A673 (cell line): ENCODE results near the gene RPS6KA5. TPM values are rescaled to one million over a fixed set of nuclear protein-coding genes. Genes with fewer than 3 reads are reported as not detected.
"Not testable (repeated sequence)": the region's sequence is repeated elsewhere in the genome, so short reads cannot be mapped to it uniquely, and the experiment has no call there.

Experiments
- BruUV-seq: library from RNA; stranded (reverse); fragments of 400-500 nt; replicated peaks from 2 replicates; lab custom pipeline; 2021; lab: Mats Ljungman, UMichigan
- CTCF ChIA-PET: fragments of 300-600 bp; sonication (Branson Sonifier 250); formaldehyde crosslinking; loops from one replicate; lab custom pipeline; 2022; ENCODE audit warnings: antibody characterized with exemption; lab: Charles Lee
- POLR2A ChIA-PET: fragments of 300-600 bp; sonication (Branson Sonifier 250); formaldehyde crosslinking; loops from one replicate; lab custom pipeline; 2022; ENCODE audit warnings: antibody characterized with exemption; ENCODE audit not compliant: low non-redundant PET; lab: Charles Lee
- DNase-seq: peaks from one replicate; pipeline ENCODE4 v3.0.0-alpha.2; 2015; ENCODE audit warnings: low spot score
- H3K27ac ChIP-seq: fragments of 200-600 bp; sonication (generic); 2 replicates; pipeline ENCODE4 v1.5.1; 2016; ENCODE audit warnings: mixed run types, low read depth, mild to moderate bottlenecking, mixed read lengths, antibody characterized with exemption, low read length; ENCODE audit not compliant: poor library complexity, severe bottlenecking
- H3K27me3 ChIP-seq: fragments of 200-600 bp; sonication (generic); replicated peaks from 2 replicates; pipeline ENCODE4 v1.6.1; 2017; ENCODE audit warnings: mixed run types, low read depth, mild to moderate bottlenecking, mixed read lengths, antibody characterized with exemption, low read length; ENCODE audit not compliant: insufficient read depth, poor library complexity
- H3K36me3 ChIP-seq: fragments of 200-600 bp; sonication (generic); 2 replicates; pipeline ENCODE4 v1.6.1; 2016; ENCODE audit warnings: mixed run types, mild to moderate bottlenecking, mixed read lengths, antibody characterized with exemption, low read length; ENCODE audit not compliant: insufficient read depth, poor library complexity, severe bottlenecking
- H3K4me1 ChIP-seq: fragments of 200-600 bp; sonication (generic); 2 replicates; pipeline ENCODE4 v1.6.1; 2017; ENCODE audit warnings: mixed run types, mild to moderate bottlenecking, mixed read lengths, antibody characterized with exemption, low read length; ENCODE audit not compliant: insufficient read depth, poor library complexity, severe bottlenecking
- H3K4me3 ChIP-seq: fragments of 200-600 bp; sonication (generic); 2 replicates; pipeline ENCODE4 v1.5.1; 2016; ENCODE audit warnings: low read depth, mixed run types, mild to moderate bottlenecking, mixed read lengths, low read length; ENCODE audit not compliant: poor library complexity, severe bottlenecking
- H3K9me3 ChIP-seq: fragments of 200-600 bp; sonication (generic); 2 replicates; pipeline ENCODE4 v1.6.1; 2016; ENCODE audit warnings: mixed run types, low read depth, mild to moderate bottlenecking, mixed read lengths, antibody characterized with exemption, low read length; ENCODE audit not compliant: poor library complexity, severe bottlenecking
- EZH2 ChIP-seq: fragments of 200-600 bp; sonication (generic); IDR thresholded peaks from 2 replicates; pipeline ENCODE4 v1.6.1; 2017; ENCODE audit warnings: borderline replicate concordance, low read depth, mild to moderate bottlenecking, mixed read lengths, antibody characterized with exemption, low read length; ENCODE audit not compliant: poor library complexity, severe bottlenecking
- intact Hi-C: fragments of 100-400 bp; cut with micrococcal nuclease; formaldehyde crosslinking; loops from one replicate; pipeline ENCODE4 v1.10.0; 2022; ENCODE audit not compliant: unreplicated experiment
- total RNA-seq: library from RNA; stranded (reverse); gene quantifications from 2 replicates; pipeline ENCODE4 v1.2.3, GENCODE V29; 2021
- TF ChIP-seq, protein P1 (sequence below): fragments of 300-800, 200-600 bp; sonication (generic); conservative IDR thresholded peaks from 2 replicates; pipeline ENCODE4 v1.5.1; 2017; ENCODE audit warnings: low read depth, mild to moderate bottlenecking, antibody characterized with exemption, low read length, moderate library complexity, mixed read lengths

Gene RPS6KA5
- total RNA-seq, 1 experiment from 2014 or later = 7.6 TPM

DNA sequence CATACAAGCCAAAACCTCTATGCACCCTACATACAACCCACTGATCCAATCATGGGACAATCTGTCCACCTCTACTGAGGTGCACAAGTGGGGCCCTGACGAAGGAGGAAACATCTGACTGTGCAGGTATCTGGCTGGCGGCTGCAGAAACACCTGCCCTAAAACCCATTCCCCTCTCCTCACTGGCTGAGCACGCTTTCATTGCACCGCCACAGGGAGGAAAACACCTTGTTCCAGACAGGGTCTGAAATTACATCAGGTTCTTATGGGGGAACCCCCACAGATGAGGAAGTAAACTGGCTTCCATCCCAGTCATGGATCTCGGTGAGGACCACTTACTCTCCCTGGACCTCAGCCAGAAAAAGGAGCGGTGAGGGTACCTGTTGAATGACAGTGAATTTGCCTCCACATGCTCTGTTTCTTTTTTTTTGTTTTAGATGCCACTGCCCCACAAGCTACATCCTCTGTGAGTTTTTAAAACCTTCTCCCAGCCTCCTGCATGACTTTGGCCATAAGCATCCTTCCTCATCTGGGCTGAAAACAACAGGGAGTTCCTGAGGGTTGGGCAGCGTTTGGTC, 29.6 kb upstream of the RPS6KA5 start:
- no peaks in the 10 kb centered on the region for H3K36me3 ChIP-seq
- TF ChIP-seq EZH2 = no peak
- TF ChIP-seq, protein P1, sequence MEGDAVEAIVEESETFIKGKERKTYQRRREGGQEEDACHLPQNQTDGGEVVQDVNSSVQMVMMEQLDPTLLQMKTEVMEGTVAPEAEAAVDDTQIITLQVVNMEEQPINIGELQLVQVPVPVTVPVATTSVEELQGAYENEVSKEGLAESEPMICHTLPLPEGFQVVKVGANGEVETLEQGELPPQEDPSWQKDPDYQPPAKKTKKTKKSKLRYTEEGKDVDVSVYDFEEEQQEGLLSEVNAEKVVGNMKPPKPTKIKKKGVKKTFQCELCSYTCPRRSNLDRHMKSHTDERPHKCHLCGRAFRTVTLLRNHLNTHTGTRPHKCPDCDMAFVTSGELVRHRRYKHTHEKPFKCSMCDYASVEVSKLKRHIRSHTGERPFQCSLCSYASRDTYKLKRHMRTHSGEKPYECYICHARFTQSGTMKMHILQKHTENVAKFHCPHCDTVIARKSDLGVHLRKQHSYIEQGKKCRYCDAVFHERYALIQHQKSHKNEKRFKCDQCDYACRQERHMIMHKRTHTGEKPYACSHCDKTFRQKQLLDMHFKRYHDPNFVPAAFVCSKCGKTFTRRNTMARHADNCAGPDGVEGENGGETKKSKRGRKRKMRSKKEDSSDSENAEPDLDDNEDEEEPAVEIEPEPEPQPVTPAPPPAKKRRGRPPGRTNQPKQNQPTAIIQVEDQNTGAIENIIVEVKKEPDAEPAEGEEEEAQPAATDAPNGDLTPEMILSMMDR = no peak
- H3K4me1 ChIP-seq = peaks cover 3% of the 10 kb centered on the region
- no peak for DNase-seq
- ChIA-PET CTCF (no interaction called here), POLR2A (no interaction called here)
- H3K27ac ChIP-seq = no peak overlapping the region
- H3K4me3 ChIP-seq = no peak overlapping the region
- H3K9me3 ChIP-seq = no peaks in the 10 kb centered on the region
- no peaks in the 10 kb centered on the region for H3K27me3 ChIP-seq
- BruUV-seq = no TSS peak
- intact Hi-C loops = no loop called here

DNA sequence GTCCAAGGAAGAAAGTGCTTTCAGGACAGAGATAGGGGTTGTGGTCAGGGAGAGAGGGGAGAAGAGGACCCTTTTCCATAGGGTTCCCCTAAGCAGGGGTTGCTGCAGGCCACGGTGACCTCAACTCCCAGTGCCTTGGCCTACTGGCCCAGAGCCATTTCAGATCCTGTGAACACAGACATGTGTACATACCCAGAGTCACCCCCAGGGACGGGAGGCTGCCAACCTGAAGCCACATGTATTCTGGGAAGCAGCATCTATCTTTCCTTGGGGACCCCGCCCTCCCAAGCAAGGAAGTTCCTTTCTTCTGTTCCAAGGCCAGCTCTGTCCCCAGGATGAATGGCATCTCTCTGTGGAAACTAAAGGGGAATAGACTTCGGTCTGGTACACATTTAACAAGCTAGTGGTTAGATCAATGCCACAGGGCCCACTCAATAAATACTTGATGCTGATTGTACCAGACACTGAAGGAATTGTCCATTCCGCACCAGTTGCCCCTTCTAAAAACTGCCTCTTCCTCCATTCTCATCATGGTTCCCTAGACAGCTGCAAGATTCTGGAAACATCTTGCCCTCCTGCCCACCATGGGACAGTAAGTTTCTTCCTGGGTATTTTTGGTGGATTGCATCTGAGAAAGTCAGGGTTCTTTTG, 28.3 kb upstream of the RPS6KA5 start:
- intact Hi-C loops = no loop called here
- no peak for TF ChIP-seq EZH2
- TF ChIP-seq, protein P1 = no peak
- ChIA-PET POLR2A (no interaction called here), CTCF (no interaction called here)
- no TSS peak for BruUV-seq
- Histone ChIP-seq H3K36me3 (no peaks in the 10 kb centered on the region), H3K27ac (no peak overlapping the region), H3K9me3 (no peaks in the 10 kb centered on the region), H3K4me3 (no peak overlapping the region), H3K27me3 (no peaks in the 10 kb centered on the region), H3K4me1 (peaks cover 15% of the 10 kb centered on the region)
- no peak for DNase-seq

DNA sequence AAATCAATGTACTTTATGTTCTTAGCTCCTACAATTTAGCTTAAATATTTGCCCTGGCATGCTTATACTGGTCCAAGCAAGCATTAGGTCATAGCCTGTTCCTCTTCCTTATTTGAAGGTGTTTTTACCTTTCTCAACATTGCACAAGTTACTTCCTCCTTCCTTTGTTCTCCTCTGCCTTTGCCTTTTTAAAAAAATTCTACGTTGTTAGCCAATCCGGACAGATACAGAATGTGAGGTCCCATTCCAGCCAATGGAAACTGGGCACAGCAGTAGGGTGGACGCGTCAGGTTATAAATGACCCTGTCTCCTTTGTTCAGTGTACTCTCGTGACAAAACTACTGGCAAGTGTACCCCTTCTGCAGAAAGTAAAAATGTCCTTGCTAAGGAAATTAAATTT, 27.0 kb upstream of the RPS6KA5 start:
- H3K4me3 ChIP-seq, H3K9me3 ChIP-seq, CTCF ChIA-PET, BruUV-seq, POLR2A ChIA-PET, DNase-seq, intact Hi-C loops, H3K36me3 ChIP-seq, H3K27ac ChIP-seq, H3K27me3 ChIP-seq: not testable (repeated sequence)
- peaks cover 19% of the 10 kb centered on the region for H3K4me1 ChIP-seq
